ENCODE measurements around the gene SEC63. TPM values are rescaled to one million over a fixed set of nuclear protein-coding genes. Genes with fewer than 3 reads are reported as not detected.

SEC63 gene
- total RNA-seq, 1 donor from 2014 or later: 52.9 TPM

DNA sequence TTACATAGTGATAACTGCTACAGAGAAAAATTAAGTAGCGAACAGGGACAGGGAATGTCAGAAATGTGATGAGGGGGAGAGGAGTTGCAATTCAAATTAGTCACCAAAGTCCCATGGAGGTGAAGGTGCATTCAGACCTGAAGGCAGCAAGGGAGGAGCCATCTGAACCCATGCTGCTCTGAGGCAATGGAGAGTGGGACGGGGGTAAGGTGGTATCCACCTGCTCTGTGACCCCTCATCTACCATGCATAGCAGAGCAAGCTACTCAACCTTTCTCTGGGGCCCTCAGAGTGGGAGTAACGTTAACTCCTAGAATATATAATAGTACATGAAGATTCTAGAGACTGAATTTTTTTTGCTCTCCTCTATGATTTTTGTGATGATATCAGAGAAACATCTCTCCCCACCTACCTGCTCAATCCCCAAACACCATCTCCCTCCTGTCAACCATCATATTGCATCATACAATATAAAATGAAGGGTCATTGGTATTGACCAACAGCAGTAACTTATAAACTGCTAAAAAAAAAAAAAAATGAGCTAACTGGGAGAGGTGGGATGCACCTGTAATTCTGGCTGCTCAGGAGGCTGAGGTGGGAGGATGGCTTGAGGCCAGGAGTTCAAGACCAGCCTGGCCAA lies 117.3 kb downstream of the SEC63 start:
- intact Hi-C loops (cut with DNase I): loop anchor here (10.0 kb wide), 1 partner anchor 516 kb away; no protein-coding TSS in a partner anchor
- ATAC-seq (no peak), DNase-seq (ENCODE audit: missing footprints) (no peak)

DNA sequence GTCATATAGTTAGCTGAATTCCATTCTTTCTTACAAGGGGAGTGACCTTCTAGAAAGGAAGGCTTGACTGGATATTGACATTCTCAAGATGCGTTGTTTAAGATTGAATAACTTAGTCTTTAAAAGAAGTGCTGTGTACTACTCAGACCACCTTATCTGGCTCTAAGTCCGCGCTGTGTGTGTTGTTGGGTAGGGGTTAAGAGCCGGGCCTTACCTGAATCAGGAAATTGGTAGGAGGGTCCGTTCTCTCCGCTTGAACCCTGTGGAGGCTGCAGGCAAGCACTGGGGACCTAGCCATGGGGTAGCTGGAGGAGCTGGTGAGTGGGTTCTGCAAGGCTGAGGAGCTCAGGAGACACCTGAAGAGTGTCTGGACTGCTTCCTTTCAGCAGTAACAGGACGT lies 124.9 kb downstream of the SEC63 start:
- intact Hi-C loops (cut with DNase I): no loop called here
- no peak for ATAC-seq
- DNase-seq (ENCODE audit: missing footprints): no peak

DNA sequence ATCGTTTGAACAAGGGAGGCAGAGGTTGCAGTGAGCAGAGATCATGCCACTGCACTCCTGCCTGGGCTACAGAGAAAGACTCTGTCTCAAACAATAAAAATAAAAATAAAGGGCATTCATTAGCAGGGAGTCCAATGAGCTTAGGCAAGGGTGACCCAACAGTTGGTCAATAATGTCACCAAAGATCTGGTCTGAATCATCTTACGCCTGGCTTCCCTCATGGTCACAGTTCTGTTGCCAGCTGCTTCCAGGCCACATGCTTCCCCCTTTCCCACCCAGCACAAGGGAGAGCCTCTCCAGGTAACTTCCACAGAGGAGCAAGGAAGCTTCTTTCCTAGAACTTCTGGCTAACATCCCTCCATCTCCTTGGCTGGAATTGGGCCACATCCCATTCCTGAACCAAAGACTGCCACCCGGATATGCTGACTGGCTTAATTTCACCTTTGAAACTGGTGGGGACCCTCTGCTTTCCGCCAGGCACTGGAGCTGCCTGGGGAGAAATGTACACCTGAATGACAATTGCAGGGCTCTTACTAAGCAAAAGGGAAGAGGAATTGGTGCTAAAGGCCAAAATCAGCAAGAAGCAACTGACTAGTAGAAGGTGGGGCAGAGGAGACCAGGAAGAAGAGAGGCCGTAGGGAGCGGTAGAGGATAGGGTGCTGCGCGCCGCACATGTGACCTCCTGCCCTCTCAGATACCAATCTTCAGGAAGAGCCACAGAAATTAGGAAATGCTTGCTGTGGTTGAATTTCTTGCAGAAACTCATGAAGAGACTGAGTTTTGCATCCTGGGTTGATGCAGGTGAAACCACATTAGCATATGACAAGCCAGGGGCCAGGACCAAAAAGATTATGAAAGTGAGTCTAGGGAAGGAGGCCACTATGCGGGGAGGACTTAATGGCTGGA lies 125.6 kb downstream of the SEC63 start:
- intact Hi-C loops (cut with DNase I): no loop called here
- ATAC-seq (no peak), DNase-seq (ENCODE audit: missing footprints) (no peak)

DNA sequence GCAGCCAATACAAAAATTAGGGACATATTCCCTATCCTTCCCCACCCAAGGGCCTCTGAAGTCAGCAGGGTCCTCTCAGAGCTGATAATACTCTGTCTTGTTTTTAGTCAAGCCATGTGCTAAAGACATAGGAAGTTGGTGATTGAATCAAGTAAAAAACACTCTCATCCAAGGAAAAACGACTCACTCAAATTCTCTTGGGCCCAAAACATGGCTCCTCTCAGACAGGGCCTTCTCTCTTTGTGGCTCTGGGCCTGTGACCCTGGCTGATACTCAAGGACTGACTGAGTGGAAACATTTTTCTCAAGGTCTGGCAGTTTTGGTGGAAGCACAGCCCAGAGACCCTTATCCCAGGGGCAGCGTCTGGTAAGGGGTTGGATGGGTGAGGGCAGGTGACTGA lies 127.9 kb downstream of the SEC63 start:
- DNase-seq (ENCODE audit: missing footprints): no peak
- no peak for ATAC-seq
- intact Hi-C loops (cut with DNase I): no loop called here

DNA sequence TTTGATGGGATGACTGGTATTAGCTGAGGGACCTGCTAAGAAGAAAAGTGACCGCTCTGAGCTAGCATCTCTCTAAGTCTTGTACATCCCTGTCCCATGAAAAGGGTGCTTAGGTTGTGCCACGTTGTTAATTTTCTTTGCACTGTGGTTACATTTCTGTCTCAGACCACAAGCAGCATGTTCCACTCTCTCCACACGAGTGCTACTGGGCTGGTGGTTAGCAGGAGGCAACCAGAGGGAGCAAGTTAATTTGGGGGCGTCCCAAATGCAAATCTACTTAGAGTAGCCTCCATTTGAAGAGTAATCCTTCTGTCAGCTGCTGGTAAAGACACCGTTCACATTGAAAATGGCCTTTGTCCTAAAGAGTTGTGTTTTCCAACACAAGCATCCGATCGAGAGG lies 130.5 kb downstream of the SEC63 start:
- DNase-seq (ENCODE audit: missing footprints): no peak
- ATAC-seq: no peak
- intact Hi-C loops (cut with DNase I): no loop called here

DNA sequence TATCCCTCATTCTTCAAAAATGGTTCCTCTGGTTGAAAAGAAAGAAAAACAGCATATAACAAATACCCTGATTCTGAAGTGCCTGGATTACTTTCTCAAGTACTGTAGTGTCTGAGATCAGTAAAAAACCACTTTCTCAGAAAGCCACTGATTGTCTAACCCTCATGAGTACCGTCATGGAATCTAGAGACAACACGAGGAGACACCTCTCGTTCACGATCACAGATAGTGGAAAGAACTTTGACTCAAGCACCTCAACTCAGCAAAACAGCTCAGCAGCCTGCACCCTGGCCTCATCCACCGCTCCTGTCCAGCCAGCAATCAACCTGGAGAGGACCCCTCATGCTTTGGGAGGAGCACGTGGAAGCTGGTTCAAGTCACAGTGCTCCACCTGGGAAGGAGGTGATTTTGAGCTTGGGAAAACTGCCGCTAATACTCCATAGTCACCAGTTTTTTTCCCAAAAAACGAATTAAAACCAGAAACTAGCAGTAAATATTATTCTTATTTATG lies 134.9 kb downstream of the SEC63 start:
- no peak for DNase-seq (ENCODE audit: missing footprints)
- no peak for ATAC-seq
- intact Hi-C loops (cut with DNase I): no loop called here

DNA sequence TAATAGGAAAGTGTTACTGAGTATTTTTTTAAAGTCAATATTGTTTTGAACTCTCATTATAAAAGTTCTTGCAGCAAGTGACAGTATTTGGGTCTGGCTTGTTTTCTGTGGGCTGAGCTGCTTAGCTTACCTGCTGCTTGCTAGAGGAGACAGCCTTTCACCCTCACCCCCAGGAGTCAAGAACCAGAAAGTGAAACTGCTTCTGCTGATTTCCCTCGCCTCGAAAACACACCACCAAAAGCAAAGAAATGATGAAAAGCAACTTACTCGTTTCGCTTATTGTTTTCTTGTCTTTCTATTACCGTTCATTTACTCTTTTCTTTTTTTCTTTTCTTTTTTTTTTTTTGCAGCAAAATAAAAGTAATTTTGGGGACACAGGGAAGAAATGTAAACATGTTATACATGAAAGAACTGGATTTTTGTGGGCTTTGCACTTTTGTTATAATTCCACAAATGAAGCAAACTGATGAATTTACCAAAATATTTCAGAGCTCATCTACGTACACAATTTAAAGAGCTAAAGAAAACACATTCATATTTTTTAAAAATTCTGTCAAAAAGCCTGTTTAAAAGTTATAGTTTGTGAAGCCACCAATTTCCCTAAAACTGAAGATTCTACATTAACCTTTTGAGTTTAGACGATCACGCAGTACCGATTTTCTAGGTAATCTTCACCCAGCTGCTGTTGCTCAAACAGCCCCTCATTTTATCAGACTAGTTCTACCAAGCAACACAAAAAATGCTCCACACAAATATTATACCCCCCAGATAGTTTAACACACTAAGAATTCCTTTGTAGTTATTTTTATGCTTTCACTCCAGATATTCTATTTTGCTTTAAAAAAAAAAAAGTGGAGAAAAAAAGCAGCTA lies 135.6 kb downstream of the SEC63 start:
- DNase-seq (ENCODE audit: missing footprints) (no peak), ATAC-seq (no peak)
- intact Hi-C loops (cut with DNase I): no loop called here

DNA sequence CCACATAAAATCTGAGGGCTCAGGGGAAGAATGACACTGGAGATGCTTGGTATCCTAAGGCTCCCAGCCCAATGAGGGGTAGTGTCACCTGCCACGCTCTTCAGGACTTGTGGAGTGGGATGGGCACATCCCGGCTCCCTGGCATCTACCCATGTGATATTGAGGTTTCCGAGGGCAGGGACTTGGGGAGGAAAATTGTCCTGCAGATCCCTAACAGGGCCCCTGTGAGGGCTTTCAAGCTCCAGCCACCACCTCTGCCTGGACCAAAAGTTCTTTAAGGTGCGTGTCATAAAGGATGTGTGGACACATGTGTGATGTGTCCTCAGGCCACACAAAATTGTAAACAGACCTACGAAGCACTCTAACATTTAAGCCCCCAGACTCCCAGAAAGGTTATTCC lies 136.4 kb downstream of the SEC63 start:
- intact Hi-C loops (cut with DNase I): no loop called here
- no peak for DNase-seq (ENCODE audit: missing footprints)
- no peak for ATAC-seq

DNA sequence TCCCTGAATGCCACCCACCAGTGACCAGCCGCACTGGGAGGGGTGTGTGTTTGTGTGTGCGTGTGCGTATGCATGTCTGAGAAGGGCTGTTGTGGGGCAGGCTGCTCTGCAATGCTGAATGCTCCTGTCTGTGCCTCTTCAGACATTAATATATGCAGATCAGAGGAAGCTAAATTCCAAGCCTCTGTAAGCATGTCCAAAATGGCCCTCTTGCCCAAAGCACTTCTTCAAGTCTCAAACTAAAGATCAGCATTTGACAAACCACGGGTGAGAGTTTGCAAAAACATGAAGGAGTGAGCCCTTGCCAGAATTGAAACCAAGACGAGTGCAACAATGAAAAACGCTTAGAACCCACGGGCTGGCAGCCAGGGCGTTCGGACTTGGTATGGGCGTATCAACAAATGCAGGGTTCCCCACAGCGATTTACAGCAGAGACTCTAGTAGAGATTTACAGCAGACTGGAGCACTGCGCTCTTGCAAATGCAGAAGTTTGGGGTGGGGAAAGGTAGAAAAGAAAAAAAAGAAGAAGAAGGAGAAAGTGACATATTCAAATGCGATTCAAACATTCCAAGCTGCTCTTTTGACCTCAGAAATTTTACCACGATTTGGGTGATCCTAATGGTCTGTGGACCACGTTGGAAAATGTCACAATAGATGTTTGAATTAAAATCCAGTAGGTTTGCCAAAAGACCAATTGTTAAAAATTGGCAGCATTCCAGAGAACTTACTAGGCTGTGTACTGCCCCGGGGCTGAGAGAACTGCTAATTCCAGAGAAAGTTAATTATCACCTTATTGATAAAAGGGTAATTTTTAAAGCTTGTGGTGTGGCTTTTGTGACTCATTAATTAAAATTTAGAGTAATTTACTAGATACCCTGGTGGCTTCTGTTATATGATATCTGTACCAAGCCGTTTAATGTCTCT lies 137.4 kb downstream of the SEC63 start:
- DNase-seq (ENCODE audit: missing footprints): no peak
- intact Hi-C loops (cut with DNase I): no loop called here
- ATAC-seq: no peak

DNA sequence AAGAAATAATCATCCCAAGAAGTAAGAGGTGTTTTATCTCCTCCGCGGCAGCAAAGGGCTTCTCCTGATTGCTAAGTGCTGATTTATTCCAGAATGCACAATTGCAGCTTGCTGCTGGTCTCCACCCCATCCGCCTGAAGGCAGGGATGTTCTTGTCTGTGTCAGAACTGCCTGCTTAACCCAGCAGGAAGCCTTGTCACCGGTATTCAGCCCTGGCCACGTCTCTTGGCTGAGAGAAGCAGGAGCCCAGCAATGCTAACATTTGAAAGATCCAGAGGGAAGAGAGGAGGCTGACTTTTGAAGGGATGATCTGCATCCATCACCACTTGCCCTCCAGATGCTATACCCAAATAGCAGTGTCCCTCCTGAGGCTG lies 138.1 kb downstream of the SEC63 start:
- no peak for ATAC-seq
- intact Hi-C loops (cut with DNase I): no loop called here
- DNase-seq (ENCODE audit: missing footprints): no peak

DNA sequence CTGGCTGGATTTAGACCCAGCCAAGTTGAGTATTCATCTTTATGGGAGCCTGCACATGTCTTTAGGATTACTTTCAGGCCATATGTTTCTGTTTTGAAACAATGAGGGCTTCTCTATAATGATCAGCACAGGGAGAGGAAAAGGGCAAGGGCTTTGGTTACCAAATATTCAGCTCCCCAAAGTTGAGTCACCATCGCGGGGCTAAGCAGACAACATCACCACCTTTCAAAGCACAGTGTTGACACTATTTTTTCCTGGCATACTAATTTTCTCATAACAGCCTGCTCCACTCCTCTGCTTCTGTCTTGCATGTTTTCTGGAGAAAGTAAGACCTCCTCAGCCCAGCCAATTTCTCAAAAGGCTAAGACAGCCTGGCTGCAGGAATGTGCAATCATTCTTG lies 138.8 kb downstream of the SEC63 start:
- intact Hi-C loops (cut with DNase I): no loop called here

DNA sequence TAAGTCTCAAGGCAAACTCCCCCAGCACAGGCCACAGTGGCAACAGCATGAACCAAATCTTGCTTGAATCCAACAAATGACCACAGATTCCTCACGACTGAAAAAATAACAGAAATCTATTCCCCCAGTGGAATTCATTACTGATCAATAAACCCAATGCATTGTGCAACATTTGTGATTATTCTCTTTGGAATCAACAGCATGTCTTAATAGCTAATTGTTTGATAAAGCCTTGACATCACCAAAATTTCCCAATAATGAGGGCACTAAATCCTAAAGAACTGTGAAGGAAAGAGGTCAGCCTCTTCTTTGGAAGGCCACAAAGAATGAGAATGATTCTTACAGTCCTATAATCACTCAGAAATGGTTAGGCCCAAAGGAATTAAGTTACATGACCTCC lies 139.7 kb downstream of the SEC63 start:
- intact Hi-C loops (cut with DNase I): no loop called here
- ATAC-seq: no peak
- no peak for DNase-seq (ENCODE audit: missing footprints)

More for the DNA sequence above, 138.8 kb downstream of the SEC63 start:
- no peak for DNase-seq (ENCODE audit: missing footprints)
- no peak for ATAC-seq

DNA sequence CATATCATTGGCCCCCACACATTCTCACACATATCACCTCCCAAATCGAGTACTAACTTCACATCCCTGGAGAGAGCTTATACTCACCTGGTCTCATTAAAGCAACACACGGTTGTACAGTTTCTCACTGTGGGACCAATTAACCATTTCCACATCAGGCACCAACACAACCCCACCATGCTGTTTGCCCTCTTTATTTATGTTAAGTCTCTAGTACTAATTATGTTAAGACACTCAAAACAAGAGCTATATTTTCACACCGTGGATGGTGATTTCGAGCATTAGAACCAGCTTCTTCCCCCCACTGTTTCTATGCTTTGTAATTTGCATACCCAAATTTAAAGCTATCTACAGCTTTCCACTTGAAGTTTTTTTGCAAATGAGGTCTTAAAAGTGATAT lies 140.2 kb downstream of the SEC63 start:
- intact Hi-C loops (cut with DNase I): no loop called here

More for the DNA sequence above, 140.2 kb downstream of the SEC63 start:
- ATAC-seq (no peak), DNase-seq (ENCODE audit: missing footprints) (no peak)

Other genes starting within 250 kb of the SEC63 start
- 0.11 TPM for gene SCML4, start 133.9 kb downstream of the SEC63 start, total RNA-seq
- gene OSTM1, start 116.5 kb upstream of the SEC63 start, total RNA-seq: 34.8 TPM
- not detected for gene NR2E1, start 207.8 kb upstream of the SEC63 start, total RNA-seq